EH (cell line): Measurements from ENCODE around the gene SP2.
"Not testable (repeated sequence)": the region's sequence is repeated elsewhere in the genome, so short reads cannot be mapped to it uniquely, and the experiment has no call there.

Source experiments
- DNase-seq: peaks from one replicate; pipeline ENCODE4 v3.0.0-alpha.2; 2015; ENCODE audit warnings: low read depth

The SP2 gene

GRCh38 chr17:47891545-47892088, 4.4 kb upstream of the SP2 start:
- DNase-seq: no peak

DNA sequence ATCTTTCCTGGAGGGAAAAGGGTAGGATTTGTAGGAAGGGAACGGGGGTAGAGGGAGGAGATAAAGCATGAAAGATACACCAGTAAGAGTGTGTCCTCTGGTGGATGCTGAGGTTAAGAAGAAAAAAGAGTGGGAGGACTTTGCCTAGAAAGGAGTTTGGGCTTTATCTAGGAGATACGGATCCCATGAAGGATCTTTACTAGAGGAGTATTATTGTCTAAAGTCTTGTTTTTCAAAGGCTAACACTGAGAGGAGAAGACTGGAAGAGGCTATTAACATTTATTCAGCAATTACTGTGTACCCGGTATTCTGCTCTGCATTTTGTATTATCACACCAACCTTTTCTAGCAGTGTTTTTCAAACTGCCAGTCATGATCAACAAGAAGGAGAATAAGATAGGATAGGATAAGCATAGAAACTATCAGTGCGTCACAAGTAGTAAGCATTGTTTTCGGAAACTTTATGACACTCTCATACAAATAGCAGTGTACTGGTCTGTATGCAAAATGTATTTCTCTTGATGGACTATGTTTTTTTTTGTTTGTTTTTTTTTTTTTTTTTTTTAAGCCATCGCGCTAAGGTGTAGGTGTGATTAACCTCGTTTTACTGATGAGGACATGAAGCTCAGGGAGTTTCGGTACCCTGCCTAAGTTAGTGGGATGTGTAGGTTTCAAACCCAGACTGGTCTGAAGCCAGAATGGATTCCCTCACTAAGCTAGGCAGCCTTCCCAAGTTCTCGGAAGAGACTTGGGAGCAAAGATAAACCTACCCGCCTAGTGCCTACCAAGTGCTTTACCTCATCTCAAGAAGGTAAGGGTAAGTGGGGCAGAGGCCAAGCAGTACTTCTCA, 1.3 kb upstream of the SP2 start:
- no peak for DNase-seq

DNA sequence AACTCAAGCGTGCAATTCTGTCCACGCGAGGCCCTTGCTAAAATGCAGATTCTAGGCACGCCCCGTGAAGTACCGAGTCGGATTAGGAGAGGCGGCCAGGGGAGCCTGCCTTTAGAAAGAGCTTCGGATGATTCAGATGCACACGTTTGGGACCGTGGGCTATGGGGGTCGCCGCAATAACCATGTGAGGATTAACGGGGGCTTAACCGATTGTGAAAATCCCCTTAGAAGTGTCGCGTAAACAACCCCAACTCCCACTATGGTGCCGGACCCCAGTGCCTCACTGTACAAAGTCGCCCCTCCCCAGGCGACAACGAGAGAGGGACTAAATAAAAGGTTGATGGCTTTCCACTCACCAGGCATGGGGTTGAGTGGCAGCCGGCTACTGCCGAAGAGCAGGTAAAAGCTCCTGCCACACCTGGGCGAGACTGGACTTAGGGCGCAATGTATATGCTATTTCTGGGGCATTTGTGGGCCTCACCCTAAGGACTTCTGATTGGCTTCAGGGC, 635 bp upstream of the SP2 start:
- DNase-seq: peak; percentile 35

GRCh38 chr17:47896672-47897490, 845 bp downstream of the SP2 start:
- DNase-seq: peak; percentile 48

GRCh38 chr17:47897561-47897960, 1.5 kb downstream of the SP2 start:
- DNase-seq: no peak

DNA sequence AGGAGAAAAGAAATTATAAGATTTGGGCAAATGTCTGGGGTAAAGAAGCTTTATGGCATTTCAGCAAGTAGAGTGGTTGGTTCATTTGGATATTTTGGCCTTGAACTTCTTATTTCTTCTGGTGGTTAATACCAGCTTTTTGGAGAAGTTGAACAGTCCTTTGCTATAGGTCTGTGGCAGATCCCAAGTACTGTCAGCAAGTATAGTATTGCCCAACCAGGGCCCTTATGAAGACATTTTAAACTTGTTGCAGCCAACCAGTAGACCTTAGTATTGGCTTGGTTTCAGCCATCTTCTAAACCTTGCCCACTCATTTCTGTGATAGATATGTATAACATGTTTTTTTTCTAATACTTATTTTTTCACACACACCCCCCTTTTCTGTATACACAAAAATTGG, 2.2 kb downstream of the SP2 start:
- no peak for DNase-seq

DNA sequence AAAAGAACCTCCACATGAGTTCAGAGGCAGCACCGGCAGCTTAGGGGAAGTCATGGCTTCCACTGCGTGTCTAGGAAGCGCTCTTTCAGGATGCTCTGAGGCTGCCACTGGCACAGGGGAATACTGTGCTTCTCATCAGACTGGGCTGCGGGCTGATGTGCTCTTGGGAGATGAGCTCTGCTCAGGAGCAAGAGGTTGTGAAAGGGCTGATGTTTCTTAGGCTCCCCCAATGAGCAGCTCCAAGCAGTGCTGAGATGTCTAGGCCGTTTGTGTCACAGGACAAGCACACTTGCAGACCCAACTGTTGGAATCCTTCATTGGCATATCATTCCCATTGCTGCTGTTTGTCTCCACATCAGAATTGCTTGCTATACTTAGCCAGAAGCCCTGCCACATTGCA, 3.6 kb downstream of the SP2 start:
- no peak for DNase-seq

GRCh38 chr17:47901423-47901822, 5.4 kb downstream of the SP2 start:
- DNase-seq: no peak

DNA sequence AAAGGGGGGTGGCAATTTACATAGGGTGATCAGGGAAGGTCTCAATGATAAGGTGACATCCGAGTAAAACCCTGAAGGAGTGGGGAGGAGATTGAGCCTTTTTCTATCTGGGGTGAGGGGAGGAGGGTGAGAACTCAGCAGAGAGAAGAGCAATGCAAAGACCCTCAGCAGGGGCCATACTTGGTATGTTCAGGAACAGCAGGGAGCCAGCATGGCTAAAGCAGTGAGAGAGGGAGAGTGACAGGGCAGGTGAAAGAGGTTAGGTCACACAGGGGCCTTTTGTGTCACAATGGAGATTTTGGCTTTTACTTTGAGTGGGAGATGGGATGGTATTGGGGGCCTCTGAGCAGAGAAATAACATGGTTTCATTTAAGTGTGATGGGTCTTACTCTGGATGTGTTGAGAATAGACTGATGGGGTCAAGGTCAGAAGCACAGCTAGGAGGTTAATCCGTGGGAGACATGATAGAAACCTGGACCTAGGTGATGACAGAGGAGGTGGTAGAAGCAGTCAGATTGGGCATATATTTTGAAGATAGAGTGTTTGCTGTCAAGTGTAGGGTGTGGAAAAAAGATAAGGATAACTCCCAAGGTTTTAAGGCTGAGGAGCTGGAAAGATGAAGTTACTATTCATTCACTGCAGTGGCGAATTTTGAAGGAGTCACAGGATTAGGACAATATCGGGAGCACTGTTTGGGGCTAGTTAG, 6.2 kb downstream of the SP2 start:
- no peak for DNase-seq

- peak; percentile 96 for DNase-seq
Observed at GRCh38 chr17:47905221-47905733, 9.2 kb downstream of the SP2 start.

DNA sequence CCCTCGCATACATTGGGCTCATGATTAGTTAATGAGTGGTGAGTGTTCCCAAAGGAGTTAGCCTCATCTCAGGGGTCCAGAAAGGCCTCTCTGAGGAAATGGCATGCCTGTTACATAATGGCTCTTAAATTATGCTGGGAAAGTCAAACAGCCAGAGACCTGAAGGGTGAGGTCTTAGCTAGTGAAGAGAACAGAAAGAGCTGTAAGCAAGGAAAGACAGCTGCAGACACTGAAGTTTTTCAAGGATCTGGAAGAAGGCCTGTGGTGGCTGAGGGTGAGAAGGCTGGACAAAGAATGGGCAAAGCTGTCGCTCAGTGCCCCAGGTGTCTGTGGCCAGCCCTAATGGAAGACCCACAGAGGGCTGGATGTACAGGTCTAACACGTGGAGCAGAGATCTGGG, 10.4 kb downstream of the SP2 start:
- DNase-seq: no peak

- DNase-seq: no peak
Observed at GRCh38 chr17:47907932-47908562, 12.0 kb downstream of the SP2 start.

- no peak for DNase-seq
Observed at GRCh38 chr17:47913050-47913449, 17.0 kb downstream of the SP2 start.

GRCh38 chr17:47914306-47914948, 18.4 kb downstream of the SP2 start:
- DNase-seq: no peak

- no peak for DNase-seq
Observed at GRCh38 chr17:47915776-47916398, 19.9 kb downstream of the SP2 start.

DNA sequence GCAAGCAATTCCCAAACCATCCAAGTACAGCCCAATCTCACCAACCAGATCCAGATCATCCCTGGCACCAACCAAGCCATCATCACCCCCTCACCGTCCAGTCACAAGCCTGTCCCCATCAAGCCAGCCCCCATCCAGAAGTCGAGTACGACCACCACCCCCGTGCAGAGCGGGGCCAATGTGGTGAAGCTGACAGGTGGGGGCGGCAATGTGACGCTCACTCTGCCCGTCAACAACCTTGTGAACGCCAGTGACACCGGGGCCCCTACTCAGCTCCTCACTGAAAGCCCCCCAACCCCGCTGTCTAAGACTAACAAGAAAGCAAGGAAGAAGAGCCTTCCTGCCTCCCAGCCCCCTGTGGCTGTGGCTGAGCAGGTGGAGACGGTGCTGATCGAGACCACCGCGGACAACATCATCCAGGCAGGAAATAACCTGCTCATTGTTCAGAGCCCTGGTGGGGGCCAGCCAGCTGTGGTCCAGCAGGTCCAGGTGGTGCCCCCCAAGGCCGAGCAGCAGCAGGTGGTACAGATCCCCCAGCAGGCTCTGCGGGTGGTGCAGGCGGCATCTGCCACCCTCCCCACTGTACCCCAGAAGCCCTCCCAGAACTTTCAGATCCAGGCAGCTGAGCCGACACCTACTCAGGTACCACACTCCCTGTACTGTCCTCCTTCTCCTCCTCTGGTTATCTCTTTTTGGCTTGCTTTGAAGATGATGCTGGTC, 20.6 kb downstream of the SP2 start:
- no peak for DNase-seq

- no peak for DNase-seq
Observed at GRCh38 chr17:47917581-47917980, 21.5 kb downstream of the SP2 start.

GRCh38 chr17:47918006-47918405, 22.0 kb downstream of the SP2 start:
- no peak for DNase-seq

DNA sequence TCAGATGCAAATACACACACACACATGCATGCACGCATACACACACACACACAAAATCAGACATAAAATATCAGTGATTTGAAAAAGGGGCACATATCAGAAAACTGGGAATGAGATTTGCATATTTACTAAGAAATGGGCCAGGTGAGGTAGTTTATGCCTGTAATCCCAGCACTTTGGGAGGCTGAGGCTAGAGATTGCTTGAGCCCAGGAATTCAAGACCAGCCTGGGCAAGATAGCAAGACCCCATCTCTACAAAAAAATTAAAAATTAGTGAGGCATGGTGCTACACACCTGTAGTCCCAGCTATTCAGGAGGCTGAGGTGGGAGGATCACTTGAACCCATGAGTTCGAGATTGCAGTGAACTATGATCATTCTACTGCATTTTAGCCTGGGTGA, 23.0 kb downstream of the SP2 start:
- DNase-seq: no peak

DNA sequence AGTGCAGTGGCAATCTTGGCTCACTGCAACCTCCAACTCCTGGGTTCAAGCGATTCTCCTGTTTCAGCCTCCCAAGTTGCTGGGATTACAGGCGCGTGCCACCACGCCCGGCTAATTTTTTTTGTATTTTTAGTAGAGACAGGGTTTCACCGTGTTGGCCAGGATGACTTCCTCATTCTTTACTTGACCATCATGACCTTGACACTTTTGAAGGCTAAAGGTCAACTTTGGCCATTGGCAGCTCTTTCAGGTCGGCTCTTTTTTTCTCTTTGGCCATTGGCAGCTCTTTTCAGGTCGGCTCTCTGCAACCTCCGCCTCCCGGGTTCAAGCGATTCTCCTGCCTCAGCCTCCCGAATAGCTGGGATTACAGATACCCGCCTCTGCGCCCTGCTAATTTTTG, 23.9 kb downstream of the SP2 start:
- not testable (repeated sequence) for DNase-seq
